Prostate gland (tissue), 2 donors: ENCODE measurements around the gene SESN1. TPM values are rescaled to one million over a fixed set of nuclear protein-coding genes. Genes with fewer than 3 reads are reported as not detected.

Experiments used
- DNase-seq: peaks from one replicate; pipeline ENCODE4 v3.0.0-alpha.2; 2019; ENCODE audit warnings: low spot score
- H3K27ac ChIP-seq, 2 donors: fragments of 200-600 bp; sonication (generic); 2 replicates each; pipeline ENCODE4 v1.5.1; 2017 to 2019
- H3K27me3 ChIP-seq: fragments of 200-600 bp; sonication (generic); replicated peaks from 2 replicates; pipeline ENCODE4 v1.5.1; 2019; ENCODE audit not compliant: insufficient read depth
- H3K36me3 ChIP-seq, 2 donors: fragments of 200-600 bp; sonication (generic); 1 replicate in 1 of 2; 2 replicates in 1 of 2; pipeline versions ENCODE4 v1.5.1 to v1.8.1; 2017 to 2019
- H3K4me1 ChIP-seq: fragments of 200-600 bp; sonication (generic); replicated peaks from 2 replicates; pipeline ENCODE4 v1.5.1; 2019
- H3K4me3 ChIP-seq, 2 donors: fragments of 200-600 bp; sonication (generic); 2 replicates each; pipeline ENCODE4 v1.5.1; 2017 to 2019
- H3K9me3 ChIP-seq: fragments of 200-600 bp; sonication (generic); 2 replicates; pipeline ENCODE4 v1.5.1; 2017
- CTCF ChIP-seq, 4 experiments: fragments of 200-600 bp in 2 of 4; fragments of 450-650 bp in 2 of 4; sonication (generic) in 2 of 4; IDR thresholded peaks; 1 replicate in 3 of 4; 2 replicates in 1 of 4; pipeline ENCODE4 v1.5.1; 2016 to 2019; ENCODE audit warnings: antibody characterized with exemption in 4 of 4, mild to moderate bottlenecking in 2 of 4, moderate library complexity in 2 of 4
- POLR2A ChIP-seq: fragments of 450-650 bp; IDR thresholded peaks from one replicate; pipeline ENCODE4 v1.6.1; 2016; ENCODE audit warnings: antibody characterized with exemption, mild to moderate bottlenecking
- POLR2AphosphoS5 ChIP-seq: sonication (generic); formaldehyde crosslinking; IDR thresholded peaks from one replicate; pipeline ENCODE4 v1.6.1; 2017; ENCODE audit warnings: antibody characterized with exemption
- WGBS: methylation state at CpG from one replicate; pipeline ENCODE4 v1.1.5; 2018; 5-methylcytosine and 5-hydroxymethylcytosine counted together
- intact Hi-C: fragments of 100-400 bp; cut with DNase I; formaldehyde crosslinking; loops from one replicate; pipeline ENCODE4 v1.14.2; 2022
- total RNA-seq, 2 donors: library from RNA; depleted of rRNA; stranded (reverse); fragments of >200 nt; gene quantifications; one replicate each; pipeline ENCODE4 v1.1.0, GENCODE V29; 2016

The SESN1 gene
- total RNA-seq, 2 donors from 2014 or later: 92.2 to 140 TPM

DNA sequence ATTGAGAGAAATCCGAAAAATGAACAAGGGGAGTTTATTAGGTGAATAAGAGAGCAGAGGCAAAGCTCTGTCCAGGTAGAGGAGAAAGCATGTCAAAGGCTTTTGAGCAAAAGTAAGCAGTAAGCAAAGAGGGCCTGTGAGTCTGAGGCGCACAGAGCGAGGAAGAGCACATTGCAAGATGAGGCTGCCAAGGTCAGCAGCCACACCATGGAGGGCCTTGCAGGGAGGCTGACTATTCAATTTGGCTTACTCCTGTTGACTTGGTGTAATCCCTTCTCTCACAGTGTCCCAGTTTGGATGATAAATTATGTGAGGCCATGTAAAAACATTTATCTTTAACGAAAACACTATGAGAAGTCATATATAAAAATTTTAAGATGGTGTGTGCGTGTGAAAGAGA, 32.4 kb downstream of the SESN1 start:
- TF ChIP-seq POLR2AphosphoS5: no peak
- no peak overlapping the region for H3K4me3 ChIP-seq
- H3K27me3 ChIP-seq: no peaks in the 10 kb centered on the region
- no peak overlapping the region for H3K27ac ChIP-seq
- H3K9me3 ChIP-seq: no peaks in the 10 kb centered on the region
- intact Hi-C loops: no loop called here
- 86% methylated on average over 5 of the region's 5 CpGs for WGBS
- no peaks in the 10 kb centered on the region for H3K36me3 ChIP-seq
- peaks cover 5% of the 10 kb centered on the region for H3K4me1 ChIP-seq
- DNase-seq: no peak

DNA sequence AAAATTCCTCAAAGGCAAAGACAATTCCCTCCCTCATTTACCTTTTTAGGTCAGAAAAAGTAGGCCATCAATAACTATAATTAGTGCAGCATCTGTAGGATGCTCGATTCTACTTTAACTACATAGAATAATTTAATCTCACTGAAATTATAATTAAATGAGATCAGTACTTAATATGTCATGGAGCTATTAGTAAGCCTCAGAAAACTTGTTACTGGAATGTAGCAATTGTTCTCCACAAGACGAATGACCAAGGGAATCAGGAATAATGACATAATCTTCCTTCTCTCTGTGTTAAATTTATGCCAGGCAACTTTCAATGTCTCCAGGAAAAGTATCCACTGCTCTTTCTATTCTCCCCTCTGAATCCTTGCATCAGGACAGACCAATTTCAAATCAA, 34.1 kb downstream of the SESN1 start:
- no peak overlapping the region for H3K4me3 ChIP-seq
- WGBS: 71% methylated on average over 2 of the region's 2 CpGs
- no peak overlapping the region for H3K27ac ChIP-seq
- no peak for DNase-seq
- TF ChIP-seq POLR2AphosphoS5 (no peak), POLR2A (no peak), CTCF (IDR thresholded peaks at IDR 0.05) (no peak)
- no peaks in the 10 kb centered on the region for H3K27me3 ChIP-seq
- H3K4me1 ChIP-seq: peaks cover 5% of the 10 kb centered on the region
- H3K9me3 ChIP-seq: no peaks in the 10 kb centered on the region
- intact Hi-C loops: no loop called here
- H3K36me3 ChIP-seq: no peaks in the 10 kb centered on the region

- Histone ChIP-seq H3K4me1 (peaks cover 5% of the 10 kb centered on the region), H3K27me3 (no peaks in the 10 kb centered on the region), H3K9me3 (no peaks in the 10 kb centered on the region), H3K27ac (no peak overlapping the region), H3K4me3 (no peak overlapping the region), H3K36me3 (no peaks in the 10 kb centered on the region)
- no peak for TF ChIP-seq POLR2AphosphoS5
- DNase-seq: no peak
- intact Hi-C loops: no loop called here
- 61% methylated on average over 4 of the region's 4 CpGs for WGBS
Observed at GRCh38 chr6:109059571-109060021, 35.0 kb downstream of the SESN1 start.

- Histone ChIP-seq H3K27me3 (no peaks in the 10 kb centered on the region), H3K27ac (no peak overlapping the region), H3K4me3 (no peak overlapping the region), H3K36me3 (no peaks in the 10 kb centered on the region), H3K4me1 (peaks cover 5% of the 10 kb centered on the region), H3K9me3 (no peaks in the 10 kb centered on the region)
- intact Hi-C loops: no loop called here
- 46% methylated on average over 3 of the region's 3 CpGs for WGBS
- peak; percentile 53 for TF ChIP-seq POLR2AphosphoS5
- TF ChIP-seq CTCF (IDR thresholded peaks at IDR 0.05): no peak
- no peak for TF ChIP-seq POLR2A
- DNase-seq: peak; percentile 23
Observed at GRCh38 chr6:109059153-109059552, 35.5 kb downstream of the SESN1 start.

GRCh38 chr6:109058620-109059019, 36.0 kb downstream of the SESN1 start:
- TF ChIP-seq POLR2A (no peak), CTCF (IDR thresholded peaks at IDR 0.05) (no peak), POLR2AphosphoS5 (no peak)
- H3K27ac ChIP-seq: no peak overlapping the region
- no peak overlapping the region for H3K4me3 ChIP-seq
- H3K27me3 ChIP-seq: no peaks in the 10 kb centered on the region
- 68% methylated on average over 2 of the region's 2 CpGs for WGBS
- intact Hi-C loops: no loop called here
- no peak for DNase-seq
- H3K9me3 ChIP-seq: no peaks in the 10 kb centered on the region
- H3K4me1 ChIP-seq: peaks cover 5% of the 10 kb centered on the region
- no peaks in the 10 kb centered on the region for H3K36me3 ChIP-seq

GRCh38 chr6:109056661-109057060, 38.0 kb downstream of the SESN1 start:
- intact Hi-C loops: no loop called here
- no peak overlapping the region for H3K4me3 ChIP-seq
- no peaks in the 10 kb centered on the region for H3K9me3 ChIP-seq
- peaks cover 5% of the 10 kb centered on the region for H3K4me1 ChIP-seq
- TF ChIP-seq POLR2AphosphoS5 (no peak), POLR2A (no peak), CTCF (IDR thresholded peaks at IDR 0.05) (no peak)
- H3K36me3 ChIP-seq: no peaks in the 10 kb centered on the region
- H3K27ac ChIP-seq: no peak overlapping the region
- no peak for DNase-seq
- no peaks in the 10 kb centered on the region for H3K27me3 ChIP-seq
